NCI-H1092 treated with DMSO at 0.1 percent for 48 hours (cell line): ENCODE measurements around the gene ASMTL.
"Not testable (repeated sequence)": the region's sequence is repeated elsewhere in the genome, so short reads cannot be mapped to it uniquely, and the experiment has no call there.

Experiments used
- DNase-seq: peaks from one replicate; lab custom pipeline; 2025; lab: John Stamatoyannopoulos, UW

The ASMTL gene

DNA sequence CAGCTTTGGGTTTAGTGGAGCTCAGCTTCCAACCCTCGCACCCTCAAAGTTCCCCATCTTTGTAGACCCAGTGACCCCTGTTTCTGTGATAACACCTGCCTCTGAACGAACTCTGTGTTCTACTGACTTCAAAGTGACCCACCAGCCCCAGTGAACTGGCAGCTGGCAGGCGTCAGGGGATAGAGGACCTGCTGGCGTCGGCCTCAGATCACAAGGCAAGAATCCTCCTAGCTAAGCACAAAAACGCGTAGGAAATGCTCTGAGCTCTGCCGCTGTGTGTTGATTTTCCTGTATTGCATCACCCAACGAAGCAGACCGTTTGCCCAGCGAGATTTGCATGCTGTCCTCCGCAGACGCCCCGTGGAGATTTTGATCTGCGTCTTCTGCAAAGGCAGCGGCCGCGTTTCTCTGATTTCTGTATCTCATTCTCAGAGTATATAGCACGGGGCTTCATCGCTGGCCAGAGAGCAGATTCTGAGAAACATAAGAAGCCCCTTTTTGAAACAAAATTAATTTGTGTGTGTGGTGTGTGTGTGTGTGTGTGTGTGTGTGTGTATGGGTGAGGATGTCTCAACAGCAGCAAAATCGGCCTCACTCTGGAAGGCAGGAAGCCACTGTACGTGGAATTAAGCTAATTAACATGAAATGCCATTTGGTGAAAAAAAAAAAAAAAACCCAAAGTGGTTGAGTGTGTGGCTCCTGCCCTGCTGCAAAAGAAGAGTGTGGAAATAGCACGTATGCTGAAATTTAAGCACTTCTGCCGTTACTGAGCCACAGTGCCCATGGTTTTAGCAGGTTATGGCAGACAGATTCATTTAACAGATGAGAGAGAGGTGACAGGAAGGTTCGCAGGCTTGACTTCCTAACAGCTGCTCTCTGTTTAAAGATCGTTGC lies 29.2 kb upstream of the ASMTL start:
- DNase-seq, result no peak

DNA sequence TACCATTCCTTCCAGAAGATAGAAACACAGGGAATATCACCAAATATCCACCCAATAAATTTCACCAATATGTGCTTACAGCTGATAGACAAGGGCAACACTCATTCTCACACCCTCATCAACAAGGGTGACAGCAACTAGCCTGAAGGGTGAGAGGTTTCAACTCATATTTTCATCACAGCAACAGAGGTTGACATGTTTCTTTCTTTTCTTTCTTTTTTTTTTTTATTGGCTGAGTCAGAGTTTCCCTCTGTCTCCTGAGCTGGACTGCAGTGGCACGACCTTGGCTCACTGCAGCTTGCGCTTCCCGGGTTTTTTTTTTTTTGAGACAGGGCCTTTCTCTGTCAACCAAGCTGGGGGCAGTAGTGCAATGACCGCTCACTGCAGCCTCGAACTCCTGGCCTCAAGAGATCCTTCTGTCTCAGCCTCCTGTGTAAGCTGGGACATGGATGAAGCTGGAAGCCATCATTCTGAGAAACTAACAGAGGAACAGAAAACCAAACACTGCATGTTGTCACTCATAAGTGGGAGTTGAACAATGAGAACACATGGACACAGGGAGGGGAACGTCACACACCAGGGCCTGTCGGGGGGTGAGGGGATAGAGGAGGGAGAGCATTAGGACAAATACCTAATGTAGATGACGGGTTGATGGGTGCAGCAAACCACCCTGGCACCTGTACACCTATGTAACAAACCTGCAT lies 27.5 kb upstream of the ASMTL start:
- no peak for DNase-seq

DNA sequence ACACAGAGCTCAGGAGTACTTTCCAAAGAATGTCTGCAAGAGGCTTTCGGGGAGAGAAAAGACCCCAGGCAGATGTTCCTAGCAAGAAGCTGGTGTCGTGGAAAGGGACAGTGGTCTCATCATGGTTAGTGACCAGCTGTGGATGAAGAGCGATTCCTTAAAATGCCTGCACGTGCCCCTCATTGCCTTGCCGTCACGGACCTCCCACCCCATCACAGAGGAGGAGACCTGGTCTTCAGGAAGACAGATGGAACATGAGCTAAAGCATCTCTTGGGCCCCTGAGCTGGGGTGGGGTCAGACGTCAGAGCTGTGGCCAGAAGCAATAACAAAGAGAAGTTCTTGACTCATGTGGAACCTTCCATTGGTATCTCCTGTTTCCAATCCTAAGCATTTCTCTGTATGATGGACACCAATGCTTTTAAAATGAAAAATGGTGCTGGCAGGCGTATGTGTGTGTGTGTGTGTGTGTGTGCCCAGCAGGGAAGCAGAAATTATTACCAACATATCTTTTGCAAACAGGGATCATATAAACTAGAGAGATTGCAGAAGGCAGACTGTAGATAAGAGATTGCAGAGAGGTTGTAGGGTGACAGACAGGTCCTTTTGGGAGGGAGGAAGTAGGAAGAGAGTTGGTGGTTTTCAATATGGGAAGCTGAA lies 25.2 kb upstream of the ASMTL start:
- DNase-seq, result no peak

DNA sequence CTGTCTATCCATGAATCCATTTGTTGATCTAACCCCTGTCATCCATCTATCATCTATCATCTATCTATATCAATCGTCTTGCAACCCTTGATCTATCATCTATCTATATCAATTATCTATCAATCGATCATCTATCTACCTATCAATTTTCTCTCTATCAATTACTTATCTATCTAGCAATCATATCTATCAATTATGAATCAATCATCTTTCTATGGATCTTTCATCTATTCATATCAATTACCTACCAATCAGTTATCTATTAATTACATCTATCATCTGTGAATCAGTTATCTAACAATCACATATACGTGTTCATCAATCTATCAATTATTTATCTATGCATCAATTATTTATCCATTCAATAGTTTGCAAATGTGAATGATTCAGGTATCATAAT lies 24.5 kb upstream of the ASMTL start:
- no peak for DNase-seq

DNA sequence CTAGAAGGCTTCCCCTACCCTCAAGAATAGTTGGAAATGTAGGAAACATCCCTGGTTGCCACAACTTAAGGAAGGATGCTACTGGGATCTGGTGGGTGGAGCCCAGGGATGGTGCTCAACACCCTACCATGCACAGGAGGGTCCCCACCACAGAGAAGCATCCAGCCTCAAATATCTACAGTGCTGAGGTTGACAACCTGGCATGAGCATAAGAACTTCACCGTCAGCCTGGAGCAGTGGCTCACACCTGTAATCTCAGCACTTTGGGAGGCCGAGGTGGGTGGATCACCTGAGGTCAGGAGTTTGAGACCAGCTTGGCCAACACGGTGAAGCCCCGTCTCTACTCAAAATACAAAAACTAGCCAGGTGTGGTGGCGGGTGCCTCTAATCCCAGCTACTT lies 24.0 kb upstream of the ASMTL start:
- no peak for DNase-seq

DNA sequence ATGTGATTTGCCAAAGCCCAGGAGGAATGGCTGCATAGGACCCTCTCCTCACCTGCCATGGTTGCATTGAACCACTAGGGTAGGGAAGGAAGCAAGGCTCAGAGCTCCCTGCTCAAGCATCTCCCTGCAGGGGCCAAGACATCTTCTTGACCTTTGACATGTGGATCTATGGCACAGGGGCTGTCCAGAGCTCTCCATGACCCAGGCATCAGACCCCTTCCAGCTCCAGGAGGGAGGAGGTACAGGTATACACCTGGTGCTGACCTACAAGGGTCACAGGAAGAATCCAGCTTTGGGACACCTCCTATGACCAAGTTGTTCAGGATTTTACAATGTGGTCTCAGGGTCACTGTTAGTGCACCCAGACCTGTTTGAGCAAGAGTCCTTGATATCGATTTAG lies 23.2 kb upstream of the ASMTL start:
- DNase-seq, result no peak

DNA sequence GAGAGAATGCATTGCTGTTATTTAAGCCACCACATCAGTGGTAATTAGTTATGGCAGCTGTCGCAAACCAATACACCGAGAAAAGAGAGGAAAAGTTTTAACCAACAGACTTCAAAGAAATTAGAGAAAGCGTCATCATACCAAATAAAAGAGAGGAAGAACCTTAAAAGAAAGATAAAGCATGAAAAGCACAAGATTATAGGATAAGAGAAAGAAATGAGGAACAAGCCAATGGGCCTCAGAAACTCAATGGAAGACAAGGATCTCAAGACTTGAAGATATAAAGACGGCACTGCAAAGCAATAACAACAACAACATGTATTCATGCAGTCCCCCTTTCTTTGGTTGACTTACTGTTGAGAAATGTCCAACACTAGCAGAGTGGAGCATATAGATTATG lies 22.8 kb upstream of the ASMTL start:
- no peak for DNase-seq

DNA sequence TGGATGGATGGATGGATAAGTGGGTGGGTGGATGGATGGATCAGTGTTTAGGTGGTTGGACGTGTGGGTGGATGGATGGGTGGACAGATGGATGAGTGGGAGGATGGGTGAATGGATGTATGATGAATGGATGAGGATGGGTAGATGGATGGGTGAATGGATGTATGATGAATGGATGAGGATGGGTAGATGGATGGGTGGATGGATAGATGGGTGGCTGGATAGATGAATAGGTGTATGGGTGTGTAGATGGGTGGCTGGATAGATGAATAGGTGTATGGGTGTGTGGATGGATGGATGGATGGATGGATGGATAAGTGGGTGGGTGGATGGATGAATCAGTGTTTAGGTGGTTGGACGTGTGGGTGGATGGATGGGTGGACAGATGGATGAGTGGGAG lies 21.9 kb upstream of the ASMTL start:
- not testable (repeated sequence) for DNase-seq

DNA sequence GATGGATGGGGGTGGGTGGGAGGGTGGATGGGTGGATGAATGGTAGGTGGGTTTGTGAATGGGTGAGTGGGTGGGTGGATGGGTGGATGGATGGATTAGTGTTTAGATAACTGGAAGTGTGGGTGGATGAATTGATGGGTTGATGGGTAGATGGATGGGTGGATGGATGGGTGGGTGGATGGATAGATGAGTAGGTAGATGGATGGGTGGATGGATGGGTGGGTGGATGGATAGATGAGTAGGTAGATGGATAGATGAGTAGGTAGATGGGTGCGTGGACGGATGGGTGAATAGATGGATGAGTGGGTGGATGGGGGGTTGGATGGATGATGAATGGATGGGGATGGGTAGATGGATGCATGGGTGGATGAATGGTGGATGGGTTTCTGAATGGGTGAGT lies 20.3 kb upstream of the ASMTL start:
- no peak for DNase-seq

DNA sequence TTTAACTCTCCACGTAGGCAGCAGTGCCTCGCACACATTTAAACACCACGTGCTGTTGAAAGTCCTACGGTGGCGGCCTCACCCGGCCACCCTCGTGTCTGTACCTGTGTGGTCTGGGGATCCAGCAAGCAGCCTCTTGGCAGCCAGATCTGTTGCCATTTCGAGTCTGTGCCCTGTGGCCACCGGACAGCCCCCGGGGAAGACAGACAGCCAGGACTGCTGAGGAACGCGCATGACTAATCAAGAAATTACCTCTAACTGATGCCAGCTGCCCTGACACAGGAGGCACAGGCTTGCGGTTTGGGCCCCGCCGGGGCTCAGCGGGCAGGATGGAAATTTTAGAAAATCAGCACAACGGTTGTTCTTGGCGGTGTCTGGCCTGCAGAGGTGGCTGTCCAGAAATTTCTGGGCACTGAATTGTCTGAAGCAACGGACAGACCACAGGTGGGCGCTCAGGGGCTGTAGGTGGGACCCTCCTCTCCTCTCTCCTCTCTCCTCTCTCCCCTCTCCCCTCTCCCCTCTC lies 15.6 kb upstream of the ASMTL start:
- DNase-seq, result no peak

DNA sequence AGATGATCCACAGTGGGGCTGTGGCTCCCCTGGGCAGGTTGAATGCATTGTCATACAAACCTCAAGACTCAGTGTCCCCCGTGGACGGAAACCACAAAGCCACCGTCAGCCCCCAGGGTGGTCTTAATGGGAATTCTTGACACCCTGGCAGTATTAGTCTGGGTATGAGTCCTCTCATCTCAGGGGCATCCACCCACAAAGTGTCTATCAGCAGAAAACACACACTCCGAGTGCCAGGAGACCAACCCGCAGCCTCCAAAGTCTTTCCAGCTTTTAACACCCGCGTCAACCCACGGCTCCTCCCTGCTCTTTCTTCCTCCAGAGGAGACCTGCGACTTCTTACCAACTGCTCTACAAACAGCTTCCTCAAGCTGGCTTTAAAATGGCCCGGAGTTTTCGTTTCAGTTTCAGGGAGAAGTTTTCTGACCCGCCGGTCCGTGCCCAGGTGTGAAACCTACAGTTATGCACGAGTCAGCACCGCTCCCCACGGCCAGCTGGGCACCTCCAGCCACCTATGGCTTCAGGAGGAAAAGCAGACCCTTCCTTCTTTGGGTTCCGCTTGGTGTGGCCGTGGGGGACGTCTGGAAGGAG lies 14.4 kb upstream of the ASMTL start:
- no peak for DNase-seq

DNA sequence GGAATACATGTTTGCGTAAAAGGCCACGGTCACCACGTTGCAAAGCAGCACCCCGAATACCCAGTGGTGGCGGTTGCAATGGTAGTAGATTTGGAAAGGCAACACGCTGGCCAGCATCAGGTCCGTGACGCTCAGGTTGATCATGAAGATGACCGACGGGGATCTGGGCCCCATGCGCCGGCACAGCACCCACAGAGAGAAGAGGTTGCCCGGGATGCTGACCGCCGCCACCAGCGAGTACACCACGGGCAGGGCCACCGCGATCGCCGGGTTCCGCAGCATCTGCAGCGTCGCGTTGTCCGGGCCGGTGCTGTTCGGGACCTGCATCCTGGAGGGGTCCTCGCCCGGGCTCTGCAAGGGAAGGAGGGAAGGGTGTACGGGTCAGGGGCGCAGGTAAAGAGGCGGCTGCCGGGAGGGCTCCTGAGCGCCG lies 13.5 kb upstream of the ASMTL start:
- DNase-seq, result no peak

DNA sequence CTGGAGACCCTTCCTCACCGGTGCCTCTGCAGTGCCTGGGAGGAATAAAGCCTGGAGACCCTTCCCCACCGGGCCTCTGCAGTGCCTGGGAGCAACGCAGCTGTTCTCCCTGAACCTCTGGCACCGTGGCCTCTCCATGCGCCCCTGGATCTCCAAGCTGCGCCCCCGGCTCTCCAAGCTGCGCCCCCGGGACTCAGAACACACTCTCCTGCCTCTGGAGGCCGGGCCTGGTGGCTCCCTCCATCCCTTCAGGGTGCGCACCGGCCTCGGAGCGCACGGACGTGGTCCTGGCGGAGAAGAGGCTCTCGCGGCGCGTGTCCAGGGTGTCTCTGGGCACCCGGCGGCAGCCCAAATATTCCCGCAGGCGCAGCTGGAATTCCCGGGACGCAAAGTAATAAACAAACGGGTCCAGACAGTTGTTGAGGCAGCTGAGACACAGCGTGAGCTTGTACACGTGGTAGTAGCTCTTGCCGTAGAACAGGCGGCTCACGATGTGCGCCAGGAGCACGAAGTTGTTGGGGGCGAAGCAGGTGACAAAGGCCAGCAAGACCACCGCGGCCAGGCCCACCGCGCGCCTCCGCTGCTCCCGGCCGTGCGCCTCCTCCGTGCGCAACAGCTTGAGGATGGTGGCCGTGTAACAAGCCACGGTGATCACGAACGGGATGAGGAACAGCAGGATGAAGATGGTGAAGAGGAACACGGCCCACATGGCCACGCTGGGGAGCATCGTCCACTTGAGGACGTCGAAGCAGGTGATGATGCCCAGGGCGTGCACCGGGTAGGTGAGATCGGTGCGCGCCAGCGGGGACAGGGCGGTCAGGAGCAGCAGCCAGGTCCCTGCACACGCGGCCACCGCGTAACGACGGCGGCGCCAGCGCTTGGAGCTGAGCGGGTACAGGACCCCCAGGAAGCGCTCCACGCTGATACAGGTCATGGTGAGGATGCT lies 12.8 kb upstream of the ASMTL start:
- DNase-seq, result no peak

DNA sequence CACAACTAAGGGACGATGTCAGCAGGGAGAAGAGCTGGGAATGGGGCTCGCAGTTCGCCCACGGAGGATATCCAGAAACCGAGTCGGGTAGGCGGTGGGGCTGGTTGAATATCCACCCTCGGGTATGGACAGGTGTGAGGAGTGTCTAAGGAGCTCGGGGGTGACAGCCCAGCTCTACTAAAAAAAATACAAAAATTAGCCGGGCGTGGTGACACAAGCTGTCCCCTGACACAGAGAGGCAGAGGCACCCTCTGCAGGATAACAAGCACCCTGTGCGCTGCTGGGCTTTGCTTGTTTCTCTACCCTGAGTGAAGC lies 12.2 kb upstream of the ASMTL start:
- no peak for DNase-seq

DNA sequence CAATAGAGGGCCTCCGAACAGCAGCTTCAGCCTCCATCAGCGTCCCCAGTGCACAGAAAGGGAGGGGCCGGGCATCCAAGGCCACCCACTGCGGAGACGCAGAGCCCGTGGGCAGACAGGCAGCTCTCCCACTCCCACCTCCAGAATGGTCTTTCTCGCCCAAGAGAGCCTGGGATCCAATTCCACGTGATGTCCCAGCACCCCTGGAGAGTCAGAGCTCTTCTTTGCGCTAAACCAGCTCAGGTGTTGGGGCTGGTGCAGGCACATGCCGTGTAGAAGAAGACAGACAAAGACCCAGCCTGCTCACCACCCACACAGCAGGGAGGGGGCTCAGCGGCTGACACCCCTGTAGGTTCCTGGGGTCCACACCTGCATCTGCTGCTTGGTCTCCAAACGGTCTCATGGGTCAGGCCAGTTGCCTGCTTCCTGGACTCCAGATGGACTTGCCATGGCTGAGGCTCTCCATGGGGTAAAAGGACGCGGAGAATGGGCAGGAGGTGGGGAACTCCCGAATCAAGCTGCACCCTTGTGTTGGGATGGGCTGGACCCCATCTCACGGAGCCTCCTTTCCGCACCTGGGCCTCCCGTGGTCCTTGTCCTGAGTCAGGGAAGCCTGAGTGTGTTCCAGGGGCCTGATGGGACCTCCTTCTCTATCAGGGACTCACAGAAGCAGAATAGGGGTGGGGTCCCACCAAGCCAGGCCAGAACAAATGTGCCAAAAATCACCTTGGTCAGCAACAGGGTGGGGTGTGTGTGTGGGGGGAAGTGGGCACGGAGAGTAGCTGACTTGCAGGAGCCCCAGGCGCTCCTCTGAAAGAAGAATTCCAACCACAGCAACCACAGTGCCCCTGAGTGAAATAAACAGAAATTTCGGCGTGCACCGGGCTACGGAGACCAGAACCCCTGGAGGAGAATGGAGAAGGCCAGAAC lies 11.6 kb upstream of the ASMTL start:
- DNase-seq, result no peak

DNA sequence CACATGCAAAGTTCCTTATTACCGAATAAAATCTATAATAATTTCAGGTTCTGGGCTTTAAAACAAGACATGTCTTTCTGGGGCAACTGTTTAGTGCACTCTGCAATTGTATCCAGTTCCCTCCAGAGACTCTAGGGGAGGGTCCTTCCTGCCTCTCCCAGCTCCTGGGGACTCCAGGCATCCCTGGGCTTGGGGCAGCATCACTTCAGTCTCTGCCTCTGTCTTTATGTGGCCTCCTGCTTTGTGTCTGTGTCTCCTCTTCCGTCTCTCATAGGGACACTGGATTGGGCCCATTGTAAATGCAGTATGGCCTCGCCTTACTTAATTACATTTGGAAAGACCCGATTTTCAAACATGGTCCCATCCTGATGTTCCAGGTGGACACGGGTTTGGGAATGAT lies 10.9 kb upstream of the ASMTL start:
- no peak for DNase-seq

DNA sequence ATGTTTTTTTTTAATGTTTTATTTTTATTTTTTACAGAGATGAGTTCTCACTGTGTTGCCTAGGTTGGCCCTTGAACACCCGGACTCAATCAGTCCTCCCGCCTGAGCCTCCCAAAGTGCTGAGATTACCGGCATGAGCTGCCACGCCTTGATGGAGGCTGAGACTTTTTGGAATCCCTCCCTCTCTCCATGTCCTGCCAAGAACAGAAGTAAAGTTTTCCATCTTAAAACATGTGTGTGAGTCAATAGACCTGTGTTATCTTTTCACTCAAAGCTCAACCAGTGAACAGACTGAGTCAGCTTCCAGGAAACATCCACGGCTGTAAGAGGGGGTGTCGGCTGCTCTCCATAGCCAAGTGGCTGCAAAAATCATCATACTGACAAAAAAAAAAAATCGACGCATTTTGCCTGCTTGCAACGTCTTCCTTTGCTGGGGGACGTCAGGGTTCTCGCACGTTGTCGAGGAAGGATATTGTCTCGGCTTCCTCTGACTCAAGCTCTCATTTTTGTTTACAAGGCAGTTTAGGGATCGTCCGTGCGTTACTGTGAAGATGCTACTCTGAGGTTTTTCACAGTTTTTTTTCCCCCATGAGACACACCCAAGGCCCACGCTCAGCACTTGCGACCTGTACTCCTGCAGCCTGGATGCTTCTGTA lies 10.0 kb upstream of the ASMTL start:
- no peak for DNase-seq

DNA sequence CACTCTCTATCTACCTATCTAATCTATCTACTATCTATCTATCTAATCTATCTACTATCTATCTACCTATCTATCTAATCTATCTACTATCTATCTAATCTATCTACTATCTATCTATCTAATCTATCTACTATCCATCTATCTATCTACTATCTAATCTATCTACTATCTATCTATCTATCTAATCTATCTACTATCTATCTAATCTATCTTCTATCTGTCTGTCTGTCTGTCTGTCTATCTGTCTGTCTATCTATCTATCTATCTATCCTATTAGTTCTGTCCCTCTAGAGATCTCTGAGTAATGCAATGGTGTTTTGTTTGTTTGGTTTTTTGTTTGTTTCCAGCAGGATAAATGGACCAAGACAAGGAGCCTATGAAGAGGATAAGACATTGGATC lies 9.4 kb upstream of the ASMTL start:
- DNase-seq, result no peak

DNA sequence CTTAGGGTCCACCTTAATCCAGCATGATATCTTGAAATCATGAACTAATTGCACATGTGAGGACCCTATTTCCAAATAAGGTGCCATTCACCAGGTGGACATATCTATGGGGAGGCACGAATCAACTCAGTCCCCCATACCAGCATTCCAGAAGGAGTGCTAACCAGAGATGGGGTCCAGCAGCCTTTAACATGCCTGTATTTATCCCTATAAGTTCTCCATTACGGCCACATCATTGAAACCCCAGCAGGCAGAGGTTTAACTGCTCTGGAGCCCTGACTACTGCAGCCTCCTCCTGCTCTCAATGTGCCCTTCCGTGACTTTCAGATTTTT lies 3.2 kb upstream of the ASMTL start:
- no peak for DNase-seq
